ENCODE measurements around the gene COL9A2.

DNA sequence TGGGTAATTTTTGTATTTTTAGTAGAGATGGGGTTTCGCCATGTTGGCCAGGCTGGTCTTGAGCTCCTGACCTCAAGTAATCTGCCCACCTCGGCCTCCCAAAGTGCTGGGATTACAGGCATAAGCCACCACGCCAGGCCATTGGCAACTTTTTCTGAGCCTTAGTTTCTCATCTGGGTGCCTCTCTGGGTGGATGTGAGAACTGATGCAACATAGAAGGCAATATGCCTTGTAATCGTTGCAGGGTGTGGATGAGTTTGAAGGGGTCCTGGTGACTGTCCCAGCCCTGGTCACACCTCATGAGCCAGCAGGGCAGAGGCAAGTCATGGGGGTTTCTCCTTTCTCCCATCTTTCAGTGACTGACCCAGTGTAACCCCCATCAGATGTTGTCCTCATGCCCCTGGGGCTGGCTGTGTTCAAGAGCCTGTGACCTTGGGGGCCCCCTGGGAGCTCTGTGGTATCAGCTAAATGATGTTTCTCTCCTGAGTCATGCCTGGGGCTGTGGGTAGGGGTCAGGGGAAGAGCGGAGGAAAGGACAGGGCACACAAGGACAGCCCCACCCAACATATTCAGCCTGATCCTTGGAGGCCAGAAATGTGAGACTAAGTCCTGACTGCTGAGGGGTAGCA, 3.6 kb downstream of the COL9A2 start:
- TF ChIP-seq EZH2 (IDR thresholded peaks at IDR 0.05): no peak
- no peak for TF ChIP-seq POLR2AphosphoS5 (IDR thresholded peaks at IDR 0.05; ENCODE audit: borderline replicate concordance, low read depth, low read length)
